Measurements from ENCODE around the gene MRPL12.
"Not testable (repeated sequence)": the region's sequence is repeated elsewhere in the genome, so short reads cannot be mapped to it uniquely, and the experiment has no call there.

MRPL12 gene

DNA sequence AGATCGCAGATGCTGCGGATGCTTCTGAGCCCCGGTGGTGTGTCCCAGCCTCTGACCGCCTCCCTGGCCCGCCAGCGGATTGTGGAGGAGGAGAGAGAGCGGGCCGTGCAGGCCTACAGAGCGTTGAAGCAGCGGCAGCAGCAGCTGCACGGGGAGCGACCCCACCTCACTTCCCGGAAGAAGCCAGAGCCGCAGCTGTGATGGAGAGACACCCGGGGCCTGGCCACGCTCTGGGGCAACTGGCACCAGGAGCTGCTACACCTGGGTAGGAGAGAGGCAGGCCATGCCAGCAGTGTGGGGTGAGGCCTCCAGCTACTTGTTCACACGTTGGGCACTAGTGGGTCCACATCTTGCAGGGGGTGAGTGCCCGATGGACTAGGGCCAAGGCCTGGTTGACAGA lies 30.7 kb upstream of the MRPL12 start:
- no peak for DNase-seq
- Mint-ChIP-seq H3K4me3 (no peak overlapping the region), H3K36me3 (peaks cover 45 to 50% of the 10 kb centered on the region in 2 donors), H3K27me3 (no peaks in the 10 kb centered on the region), H3K9me3 (no peaks in the 10 kb centered on the region), H3K4me1 (peaks cover 19 to 50% of the 10 kb centered on the region in 2 donors), H3K27ac (no peak overlapping the region)
- ATAC-seq (replicated peaks) = no peak

DNA sequence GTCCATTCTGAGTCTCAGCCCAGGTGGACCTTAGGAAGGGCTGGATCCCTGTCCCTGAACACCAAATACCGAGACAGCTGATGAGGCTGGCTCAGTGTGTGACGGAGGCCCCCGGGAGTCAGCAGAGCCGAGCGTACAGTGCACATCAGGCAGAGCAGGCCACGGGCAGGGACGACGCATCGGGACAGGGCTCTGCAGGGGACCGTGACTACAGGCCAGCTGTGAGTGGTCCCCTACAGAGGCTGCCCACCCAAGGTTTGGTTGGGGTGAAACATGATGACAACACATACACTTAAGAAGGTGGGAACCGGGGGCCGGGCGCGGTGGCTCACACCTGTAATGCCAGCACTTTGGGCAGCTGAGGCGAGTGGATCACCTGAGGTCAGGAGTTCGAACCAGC lies 30.2 kb upstream of the MRPL12 start:
- Mint-ChIP-seq H3K4me1 (peaks cover 14 to 45% of the 10 kb centered on the region in 2 donors), H3K4me3 (no peak overlapping the region), H3K36me3 (peaks cover 40 to 48% of the 10 kb centered on the region in 2 donors), H3K27ac (no peak overlapping the region), H3K9me3 (no peaks in the 10 kb centered on the region), H3K27me3 (no peaks in the 10 kb centered on the region)
- DNase-seq (no peak), ATAC-seq (replicated peaks) (no peak)

DNA sequence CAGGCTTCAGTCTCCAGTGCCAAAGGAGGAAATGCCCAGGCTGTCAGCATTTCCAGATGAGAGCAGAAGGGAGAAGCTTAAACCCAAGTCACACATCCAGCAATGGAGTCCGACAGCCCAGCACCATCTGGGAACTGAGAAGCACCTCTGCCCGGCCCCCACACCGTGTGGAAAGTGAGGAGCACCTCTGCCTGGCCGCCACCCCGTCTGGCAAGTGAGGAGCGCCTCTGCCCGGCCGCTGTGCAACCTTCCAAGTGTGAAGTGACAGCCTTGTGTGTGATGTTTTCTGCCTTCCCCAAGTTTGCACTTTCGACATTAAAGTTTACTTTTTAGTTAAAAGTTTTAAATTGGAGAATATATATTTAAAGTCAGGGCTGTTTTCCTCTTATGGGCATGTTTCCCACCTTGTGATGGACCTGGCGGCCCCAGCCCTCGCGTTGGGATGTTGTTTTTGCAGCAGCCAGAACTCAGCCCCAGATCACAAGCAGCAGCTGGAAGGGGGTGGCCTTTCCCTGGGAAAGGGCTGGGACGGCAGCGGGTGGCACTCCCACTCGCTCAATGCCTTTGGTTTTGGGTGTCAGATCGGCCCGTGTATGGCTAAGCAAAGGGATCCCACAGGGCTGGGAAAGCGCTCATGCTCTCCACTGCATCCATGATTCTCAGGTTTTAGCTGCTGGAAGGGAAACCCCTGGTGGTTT lies 29.5 kb upstream of the MRPL12 start:
- Mint-ChIP-seq H3K27me3 (no peaks in the 10 kb centered on the region), H3K4me1 (peaks cover 9 to 38% of the 10 kb centered on the region in 2 donors), H3K36me3 (peaks cover 38 to 43% of the 10 kb centered on the region in 2 donors), H3K4me3 (no peak overlapping the region), H3K27ac (no peak overlapping the region), H3K9me3 (no peaks in the 10 kb centered on the region)
- DNase-seq (no peak), ATAC-seq (replicated peaks) (no peak)

DNA sequence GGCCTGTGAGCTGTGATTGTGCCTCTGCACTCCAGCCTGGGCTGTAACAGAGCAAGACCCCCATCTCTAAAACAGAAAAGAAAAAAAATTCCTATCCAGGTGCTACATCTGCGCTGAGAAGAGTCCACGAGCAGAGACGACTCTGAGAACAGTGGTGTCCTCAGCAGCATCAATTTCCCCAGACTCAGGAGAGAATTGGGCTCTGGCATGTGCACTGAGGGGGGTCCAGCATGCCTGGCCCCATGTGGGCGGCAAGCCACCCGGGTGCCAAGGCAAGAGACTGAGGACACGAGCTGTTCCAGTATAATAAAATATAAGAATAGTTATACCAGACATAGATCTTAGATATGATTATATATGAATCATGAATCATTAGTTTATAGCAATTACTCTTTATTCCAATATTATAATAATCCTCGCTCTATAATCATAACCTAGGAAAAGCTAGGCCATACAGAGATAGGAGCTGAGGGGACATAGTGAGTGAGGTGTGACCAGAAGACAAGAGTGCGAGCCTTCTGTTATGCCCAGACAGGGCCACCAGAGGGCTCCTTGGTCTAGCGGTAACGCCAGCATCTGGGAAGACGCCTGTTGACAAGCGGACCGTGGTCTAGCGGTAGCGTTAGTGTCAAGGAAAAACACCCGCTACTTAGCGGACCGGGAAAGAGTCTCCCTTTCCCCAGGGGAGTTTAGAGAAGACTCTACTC lies 27.5 kb upstream of the MRPL12 start:
- H3K4me3 Mint-ChIP-seq, DNase-seq, H3K9me3 Mint-ChIP-seq, H3K27me3 Mint-ChIP-seq: not testable (repeated sequence)
- Mint-ChIP-seq H3K27ac (peak overlapping the region; percentile 62), H3K36me3 (peaks cover 27 to 38% of the 10 kb centered on the region in 2 donors), H3K4me1 (peaks cover 11 to 36% of the 10 kb centered on the region in 2 donors)
- ATAC-seq (replicated peaks) = peak; percentile 25 to 44

DNA sequence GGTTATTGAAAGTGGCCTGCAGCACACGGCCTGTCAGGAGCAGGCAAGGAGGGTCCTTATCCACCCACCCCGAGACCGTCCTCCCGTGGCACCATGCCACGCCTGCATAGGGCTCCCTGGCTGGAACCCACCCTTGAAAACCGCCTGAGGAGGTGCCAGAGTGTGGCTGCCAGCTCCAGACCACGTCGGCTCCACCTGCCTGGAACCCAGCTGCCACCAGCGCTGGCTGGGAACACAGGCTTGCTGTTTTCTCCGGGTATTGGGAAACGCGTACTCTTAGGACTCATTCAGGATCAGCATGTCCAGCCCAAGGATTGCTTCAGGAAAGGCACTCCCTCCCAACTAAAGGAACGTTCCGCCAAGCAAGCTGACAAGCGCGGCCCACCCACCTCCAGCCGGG lies 26.3 kb upstream of the MRPL12 start:
- H3K27me3 Mint-ChIP-seq = no peaks in the 10 kb centered on the region
- no peaks in the 10 kb centered on the region for H3K9me3 Mint-ChIP-seq
- peak overlapping the region; percentile 25 for H3K27ac Mint-ChIP-seq
- DNase-seq (no peak), ATAC-seq (replicated peaks) (no peak)
- peaks cover 14 to 39% of the 10 kb centered on the region in 2 donors for H3K4me1 Mint-ChIP-seq
- peaks cover 31% of the 10 kb centered on the region in 2 donors for H3K36me3 Mint-ChIP-seq
- no peak overlapping the region for H3K4me3 Mint-ChIP-seq

DNA sequence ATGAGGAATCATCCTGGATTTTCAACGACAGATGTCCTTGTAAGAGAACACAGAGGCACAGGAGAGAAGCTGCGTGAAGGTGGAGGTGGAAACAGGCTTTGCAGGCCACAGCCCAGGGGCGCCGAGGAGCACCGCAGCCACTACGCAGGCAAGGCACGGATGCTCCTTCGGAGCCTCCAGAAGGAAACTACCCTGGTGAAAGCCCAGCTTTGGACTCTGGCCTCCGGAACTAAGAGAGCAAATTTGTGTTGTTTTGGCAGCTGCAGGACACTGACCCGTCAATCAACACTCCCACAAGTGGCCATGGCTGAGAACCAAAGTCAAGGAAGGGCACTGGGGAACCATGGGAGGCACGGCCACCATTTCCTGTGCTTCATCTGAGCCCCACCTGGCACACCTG lies 23.0 kb upstream of the MRPL12 start:
- Mint-ChIP-seq H3K4me1 (peaks cover 21 to 37% of the 10 kb centered on the region in 2 donors), H3K27ac (no peak overlapping the region), H3K27me3 (no peaks in the 10 kb centered on the region), H3K36me3 (peaks cover 13 to 25% of the 10 kb centered on the region in 2 donors), H3K4me3 (no peak overlapping the region), H3K9me3 (no peaks in the 10 kb centered on the region)
- DNase-seq (no peak), ATAC-seq (replicated peaks) (no peak)

DNA sequence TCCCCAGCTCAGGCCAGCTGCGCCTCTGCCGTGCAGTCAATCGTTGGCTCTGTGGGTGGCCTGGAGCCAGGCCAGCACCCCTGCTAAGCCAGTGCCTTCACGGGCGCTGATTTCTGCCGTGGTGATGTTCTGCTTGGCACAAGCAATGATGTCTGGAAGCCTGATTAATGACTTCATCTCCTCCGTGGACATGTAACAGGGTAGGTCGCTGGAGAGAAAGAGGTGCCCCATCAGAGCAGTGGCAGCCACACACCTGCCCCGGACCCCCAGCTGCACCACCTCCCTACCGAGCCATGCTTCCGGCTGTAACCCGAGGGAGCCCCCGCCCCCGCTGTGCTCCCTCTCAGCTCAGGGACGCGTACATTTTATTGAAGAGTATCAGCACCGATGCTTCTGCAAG lies 21.5 kb upstream of the MRPL12 start:
- peaks cover 24 to 35% of the 10 kb centered on the region in 2 donors for H3K4me1 Mint-ChIP-seq
- H3K27me3 Mint-ChIP-seq = no peaks in the 10 kb centered on the region
- no peaks in the 10 kb centered on the region for H3K9me3 Mint-ChIP-seq
- ATAC-seq (replicated peaks) = no peak
- H3K27ac Mint-ChIP-seq = peak overlapping the region; percentile 56
- H3K4me3 Mint-ChIP-seq = peak overlapping the region; percentile 30 to 36
- H3K36me3 Mint-ChIP-seq = peaks cover 17 to 28% of the 10 kb centered on the region in 2 donors
- no peak for DNase-seq

DNA sequence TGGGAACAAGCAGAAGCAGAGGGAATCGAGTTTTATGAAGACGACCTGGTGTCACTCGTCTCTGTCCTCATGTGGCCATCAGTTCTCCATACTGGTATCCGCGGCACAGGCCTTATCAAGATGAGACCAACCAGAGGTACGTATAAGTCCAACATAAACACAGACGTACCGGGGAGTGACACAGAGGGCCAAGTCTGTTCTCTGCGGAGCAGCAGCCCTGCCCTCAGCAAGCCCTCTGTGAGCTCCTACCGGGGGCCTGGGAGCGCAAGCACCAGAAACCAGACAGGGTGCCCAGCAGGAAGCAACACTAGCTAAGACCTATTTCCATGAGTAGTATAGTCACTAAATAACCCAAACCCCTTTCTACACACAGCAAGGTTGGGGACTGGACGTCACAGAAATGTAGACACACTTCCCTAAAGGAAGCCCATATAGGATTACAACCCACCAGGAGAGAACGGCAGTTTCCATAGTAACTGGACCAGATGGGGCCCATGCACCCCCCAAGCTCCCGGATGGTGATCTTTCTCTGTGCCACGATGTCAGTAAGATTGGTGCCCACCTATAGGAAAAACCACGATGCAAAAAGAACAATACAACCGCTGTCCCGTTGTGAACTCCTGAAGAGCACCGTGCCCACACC lies 20.5 kb upstream of the MRPL12 start:
- DNase-seq (no peak), ATAC-seq (replicated peaks) (no peak)
- peaks cover 29 to 40% of the 10 kb centered on the region in 2 donors for H3K4me1 Mint-ChIP-seq
- peak overlapping the region; percentile 90 for H3K27ac Mint-ChIP-seq
- H3K36me3 Mint-ChIP-seq = peaks cover 25 to 38% of the 10 kb centered on the region in 2 donors
- no peaks in the 10 kb centered on the region for H3K27me3 Mint-ChIP-seq
- H3K4me3 Mint-ChIP-seq = peak overlapping the region; percentile 84 to 85
- H3K9me3 Mint-ChIP-seq = no peaks in the 10 kb centered on the region

DNA sequence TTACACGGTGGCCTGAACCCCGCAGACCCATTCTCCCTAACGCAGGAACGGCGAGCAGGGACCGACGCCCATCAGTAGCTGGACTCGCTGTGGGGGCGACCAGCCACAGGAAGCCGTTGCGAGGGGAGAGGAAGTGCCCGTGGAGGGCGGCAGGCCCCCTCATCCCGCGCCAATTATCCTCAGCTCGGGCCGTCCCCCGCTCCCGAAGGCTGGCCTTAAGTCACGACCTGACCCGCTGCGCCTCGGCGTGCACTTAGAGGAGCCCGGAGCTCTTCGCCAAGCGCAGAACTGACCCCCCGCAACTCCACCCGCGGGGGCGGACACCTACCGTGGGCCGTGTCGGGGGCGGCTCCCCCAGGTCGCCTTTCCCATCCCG lies 20.0 kb upstream of the MRPL12 start:
- Mint-ChIP-seq H3K4me1 (peaks cover 29 to 41% of the 10 kb centered on the region in 2 donors), H3K27ac (peak overlapping the region; percentile 90), H3K4me3 (peak overlapping the region; percentile 84 to 85), H3K27me3 (no peaks in the 10 kb centered on the region), H3K9me3 (no peaks in the 10 kb centered on the region), H3K36me3 (peaks cover 26 to 39% of the 10 kb centered on the region in 2 donors)
- ATAC-seq (replicated peaks) (peak; percentile 16 to 19), DNase-seq (no peak)

DNA sequence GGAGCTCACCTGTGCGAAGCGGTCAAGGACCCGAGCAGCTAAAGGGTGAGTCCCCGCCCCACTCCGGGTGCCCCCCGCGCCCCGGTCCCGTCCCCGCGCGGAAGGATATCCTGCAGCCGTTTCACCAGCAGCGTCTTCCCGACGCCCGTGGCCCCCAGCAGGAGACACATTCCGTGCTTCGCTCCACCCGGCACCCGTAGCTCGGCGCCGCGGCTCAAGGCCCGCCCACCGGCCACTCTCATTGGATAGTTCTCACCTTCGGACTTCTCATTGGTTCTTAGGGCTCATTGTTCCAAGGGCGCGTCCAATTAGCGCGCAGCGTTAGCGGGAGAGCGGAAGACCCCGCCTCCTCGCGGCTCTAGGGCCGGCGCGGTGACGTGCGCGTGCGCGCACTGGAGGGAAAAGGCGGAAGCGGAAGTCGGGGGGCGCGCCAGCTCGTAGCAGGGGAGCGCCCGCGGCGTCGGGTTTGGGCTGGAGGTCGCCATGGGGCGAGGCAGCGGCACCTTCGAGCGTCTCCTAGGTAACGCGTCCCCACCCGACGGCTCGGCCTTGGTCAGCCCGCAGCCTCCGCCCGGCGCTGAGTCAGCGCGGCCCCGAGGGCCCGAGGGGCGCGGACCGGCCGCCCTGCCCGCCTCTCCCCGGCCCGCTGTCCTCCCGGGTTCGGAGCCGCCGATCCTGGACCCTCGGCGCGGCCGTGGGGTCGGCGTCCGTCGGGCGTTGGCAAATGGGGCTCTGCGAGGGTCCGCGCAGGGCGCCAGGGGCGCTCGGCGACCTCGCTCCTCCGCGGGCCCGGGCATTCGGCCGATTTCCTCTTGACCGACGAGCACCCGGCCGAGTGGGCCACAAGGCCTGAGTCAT lies 19.4 kb upstream of the MRPL12 start, which contains the start of the genes ARL16 and HGS:
TSS of gene ARL16 (minus strand) at position 214 of the 858 bp plus-strand sequence. CDS start at position 170, 44 bp downstream.
TSS of gene HGS (plus strand) at position 428 of the 858 bp plus-strand sequence. CDS start at position 484, 56 bp downstream.
- Mint-ChIP-seq H3K9me3 (no peaks in the 10 kb centered on the region), H3K4me1 (peaks cover 32 to 44% of the 10 kb centered on the region in 2 donors), H3K27ac (peak within 1 kb of the TSS; percentile 92), H3K4me3 (peak within 1 kb of the TSS; percentile 84 to 85), H3K36me3 (peaks cover 28 to 43% of the 10 kb centered on the region in 2 donors), H3K27me3 (no peaks in the 10 kb centered on the region)
- DNase-seq (peak; percentile 98), ATAC-seq (replicated peaks) (peak; percentile 96 to 97)

DNA sequence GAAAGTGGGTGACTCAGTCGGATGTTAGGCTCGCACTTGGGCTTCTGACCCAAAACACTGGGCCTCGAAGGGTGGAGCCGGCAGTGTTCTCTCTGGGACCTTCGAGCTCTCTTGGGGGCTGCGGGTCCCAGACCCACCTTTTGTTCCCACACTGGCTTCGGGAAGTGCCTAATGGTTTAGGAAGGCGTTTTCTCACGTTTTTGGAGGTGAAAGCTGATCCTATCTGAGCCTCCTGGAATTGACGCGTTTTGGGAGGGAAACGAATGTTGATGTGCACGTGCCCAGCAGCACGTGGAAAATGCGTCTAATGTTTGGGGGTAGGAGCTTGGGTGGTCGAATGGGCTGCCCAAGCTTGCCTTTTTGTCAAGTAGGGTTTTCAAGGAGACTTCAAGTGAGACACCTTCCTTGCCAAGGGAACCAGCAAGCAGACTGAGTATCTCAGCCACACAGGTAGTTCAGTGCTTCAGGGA lies 18.7 kb upstream of the MRPL12 start:
- Mint-ChIP-seq H3K27me3 (no peaks in the 10 kb centered on the region), H3K4me1 (peaks cover 30 to 51% of the 10 kb centered on the region in 2 donors), H3K9me3 (no peaks in the 10 kb centered on the region), H3K36me3 (peaks cover 34 to 46% of the 10 kb centered on the region in 2 donors), H3K27ac (peak overlapping the region; percentile 92), H3K4me3 (peak overlapping the region; percentile 84 to 85)
- DNase-seq = no peak
- ATAC-seq (replicated peaks) = no peak

DNA sequence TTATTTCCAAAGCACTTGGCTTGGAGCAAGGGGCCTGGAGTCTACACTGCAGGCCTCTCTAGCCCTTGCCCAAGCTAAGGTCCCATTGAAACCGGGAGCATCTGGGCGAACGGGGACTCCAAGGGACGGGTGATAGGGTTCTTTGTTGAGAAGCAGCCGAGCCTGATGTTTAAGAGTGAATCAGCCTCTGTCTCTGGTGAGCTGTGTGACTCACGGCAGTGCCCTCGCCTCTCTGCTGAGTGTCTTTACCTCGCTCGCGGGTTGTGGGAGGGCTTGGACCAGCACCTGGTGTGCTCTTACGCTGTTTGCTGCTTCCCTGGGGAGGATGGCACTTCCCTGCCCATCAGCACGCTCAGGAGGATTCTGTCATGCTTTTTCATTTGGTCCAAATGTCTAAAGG lies 18.1 kb upstream of the MRPL12 start:
- Mint-ChIP-seq H3K36me3 (peaks cover 41 to 49% of the 10 kb centered on the region in 2 donors), H3K4me1 (peaks cover 30 to 57% of the 10 kb centered on the region in 2 donors), H3K4me3 (peak overlapping the region; percentile 84 to 85), H3K9me3 (no peaks in the 10 kb centered on the region), H3K27ac (peak overlapping the region; percentile 92), H3K27me3 (no peaks in the 10 kb centered on the region)
- no peak for ATAC-seq (replicated peaks)
- DNase-seq = no peak

DNA sequence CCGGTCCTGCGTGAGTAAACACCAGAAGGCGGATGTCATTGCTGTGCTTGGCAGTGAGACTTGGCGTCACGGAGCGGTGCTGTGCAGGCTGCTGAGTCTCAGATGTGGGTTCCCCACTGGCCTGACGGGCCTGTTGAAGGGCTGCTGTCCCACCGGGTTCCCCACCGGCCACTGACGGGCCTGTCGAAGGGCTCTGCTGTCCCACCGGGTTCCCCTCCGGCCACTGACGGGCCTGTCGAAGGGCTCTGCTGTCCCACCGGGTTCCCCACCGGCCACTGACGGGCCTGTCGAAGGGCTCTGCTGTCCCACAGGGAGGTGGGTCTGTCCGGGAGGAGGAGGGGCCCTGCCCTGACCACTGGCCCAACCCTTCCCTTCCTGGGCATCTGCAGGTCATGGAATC lies 16.6 kb upstream of the MRPL12 start:
- DNase-seq = no peak
- Mint-ChIP-seq H3K27me3 (no peaks in the 10 kb centered on the region), H3K27ac (peak overlapping the region; percentile 71), H3K36me3 (peaks cover 44 to 55% of the 10 kb centered on the region in 2 donors), H3K4me3 (no peak overlapping the region), H3K4me1 (peaks cover 29 to 64% of the 10 kb centered on the region in 2 donors), H3K9me3 (no peaks in the 10 kb centered on the region)
- no peak for ATAC-seq (replicated peaks)
